Kidney (tissue), 14 donors: ENCODE measurements around the gene PTPRQ. TPM values are rescaled to one million over a fixed set of nuclear protein-coding genes. Genes with fewer than 3 reads are reported as not detected.

Source experiments
- DNase-seq, 5 donors: peaks; one replicate each; pipeline ENCODE4 v3.0.0-alpha.2; 2013 to 2020
- FAIRE-seq: peaks from 2 replicates; lab custom pipeline; 2012; peaks lifted over from hg19 to GRCh38; lab: Jason Lieb, UNC
- H3K27ac ChIP-seq, 2 donors: one replicate each; pipeline ENCODE4 v1.7.0; 2013; ENCODE audit warnings: low read depth in 2 of 2, low read length in 2 of 2, inconsistent platforms in 1 of 2
- H3K27me3 ChIP-seq: one replicate; pipeline ENCODE4 v1.7.1; 2013; ENCODE audit warnings: low read length, inconsistent platforms; ENCODE audit not compliant: control insufficient read depth, insufficient read depth
- H3K36me3 ChIP-seq, 3 donors: one replicate each; pipeline versions ENCODE4 v1.7.0 to v1.7.1; 2013; ENCODE audit warnings: low read length in 3 of 3, control low read depth in 1 of 3, inconsistent platforms in 1 of 3; ENCODE audit not compliant: insufficient read depth in 3 of 3, control insufficient read depth in 2 of 3
- H3K4me1 ChIP-seq, 3 donors: one replicate each; pipeline versions ENCODE4 v1.7.0 to v1.7.1; 2013; ENCODE audit warnings: low read length in 3 of 3, inconsistent platforms in 1 of 3, low read depth in 1 of 3; ENCODE audit not compliant: control insufficient read depth in 2 of 3, insufficient read depth in 2 of 3
- H3K4me3 ChIP-seq, 3 donors: one replicate each; pipeline versions ENCODE4 v1.7.0 to v1.8.1; 2013; ENCODE audit warnings: low read length in 3 of 3, control low read depth in 1 of 3, inconsistent platforms in 1 of 3
- H3K9ac ChIP-seq, 3 donors: one replicate each; pipeline versions ENCODE4 v1.7.0 to v1.7.1; 2013; ENCODE audit warnings: low read length in 3 of 3, control low read depth in 1 of 3, inconsistent platforms in 1 of 3
- H3K9me3 ChIP-seq, 3 donors: one replicate each; pipeline versions ENCODE4 v1.7.0 to v1.7.1; 2013; ENCODE audit warnings: low read length in 3 of 3, control low read depth in 1 of 3, inconsistent platforms in 1 of 3; ENCODE audit not compliant: control insufficient read depth in 2 of 3, insufficient read depth in 1 of 3
- CTCF ChIP-seq: IDR thresholded peaks from 3 replicates; pipeline ENCODE4 v1.5.1; 2012; ENCODE audit warnings: mild to moderate bottlenecking, moderate library complexity, borderline replicate concordance; ENCODE audit not compliant: insufficient read depth; ENCODE audit errors: extremely low read depth
- intact Hi-C: fragments of 100-400 bp; cut with DNase I; formaldehyde crosslinking; loops from one replicate; pipeline ENCODE4 v1.11.1; 2022
- polyA plus RNA-seq: library from polyadenylated mRNA; stranded (reverse); fragments of 350-450 nt; fragmentation: Illumina TruSeq; extraction: RNeasy Lipid Tissue Mini Kit (QIAGEN cat#74804); gene quantifications from one replicate; pipeline ENCODE4 v1.2.3, GENCODE V29; 2014; ENCODE audit warnings: low read depth, low replicate concordance; ENCODE audit not compliant: insufficient read depth
- total RNA-seq: library from RNA; stranded (reverse); fragmentation: NEBNext Ultra II Directional; extraction: Animal tissue kit (Norgen Biotek cat#: 25700); gene quantifications from one replicate; pipeline ENCODE4 v1.2.1, GENCODE V29; 2021
- donor health status: control.
- donor health status: control.
- donor health status: control.
- donor health status: control.
- donor health status: control.
- donor health status: DM: yes; HTN: yes; CAD: no.
- donor health status: Normal renal cell carcinoma (clear cell type).

PTPRQ gene
- total and polyA plus RNA-seq, 2 donors from 2014 or later: 0.25 to 3.1 TPM

- no peak overlapping the region for H3K9ac ChIP-seq
- intact Hi-C loops: no loop called here
- no peak for TF ChIP-seq CTCF
- FAIRE-seq (no peak), DNase-seq (no peak)
- peaks cover 55% of the 10 kb centered on the region for H3K27me3 ChIP-seq
- H3K27ac ChIP-seq: no peak overlapping the region
- no peaks in the 10 kb centered on the region for H3K9me3 ChIP-seq
- H3K4me3 ChIP-seq: no peak overlapping the region
- H3K36me3 ChIP-seq: no peaks in the 10 kb centered on the region
- H3K4me1 ChIP-seq: peaks cover 0 to 5% (median 3%) of the 10 kb centered on the region in 3 donors
Observed at GRCh38 chr12:80712866-80713265, 268.8 kb downstream of the PTPRQ start.

GRCh38 chr12:80713419-80713818 is 269.4 kb downstream of the PTPRQ start:
- DNase-seq: no peak
- Histone ChIP-seq H3K4me1 (peaks cover 0 to 5% (median 3%) of the 10 kb centered on the region in 3 donors), H3K9ac (no peak overlapping the region), H3K27me3 (peaks cover 56% of the 10 kb centered on the region), H3K4me3 (peak overlapping the region in 1 of 3 donors; percentile 46), H3K27ac (no peak overlapping the region), H3K36me3 (no peaks in the 10 kb centered on the region), H3K9me3 (no peaks in the 10 kb centered on the region)
- intact Hi-C loops: no loop called here
- FAIRE-seq: no peak
- TF ChIP-seq CTCF: no peak

- Histone ChIP-seq H3K9ac (no peak overlapping the region), H3K9me3 (no peaks in the 10 kb centered on the region), H3K27me3 (peaks cover 51% of the 10 kb centered on the region), H3K27ac (no peak overlapping the region), H3K4me3 (peak overlapping the region in 2 of 3 donors; percentile 46 to 47), H3K36me3 (no peaks in the 10 kb centered on the region), H3K4me1 (peaks cover 0 to 3% (median 0%) of the 10 kb centered on the region in 3 donors)
- FAIRE-seq: no peak
- DNase-seq: peak in 3 of 5 donors; percentile 55 to 75 (median 70)
- intact Hi-C loops: no loop called here
- no peak for TF ChIP-seq CTCF
Observed at GRCh38 chr12:80714055-80714454, 270.0 kb downstream of the PTPRQ start.

GRCh38 chr12:80714846-80715245 is 270.8 kb downstream of the PTPRQ start:
- Histone ChIP-seq H3K36me3 (no peaks in the 10 kb centered on the region), H3K27ac (no peak overlapping the region), H3K9ac (no peak overlapping the region), H3K27me3 (peaks cover 48% of the 10 kb centered on the region), H3K4me3 (no peak overlapping the region), H3K9me3 (no peaks in the 10 kb centered on the region), H3K4me1 (peaks cover 0 to 3% (median 0%) of the 10 kb centered on the region in 3 donors)
- no peak for TF ChIP-seq CTCF
- intact Hi-C loops: no loop called here
- FAIRE-seq: no peak
- DNase-seq: peak in 1 of 5 donors; percentile 6
